Endothelial cell of hepatic sinusoid (primary cell): Measurements from ENCODE around the gene ALDH16A1.
"Not testable (repeated sequence)": the region's sequence is repeated elsewhere in the genome, so short reads cannot be mapped to it uniquely, and the experiment has no call there.

Experiments
- in situ Hi-C: cut with HindIII; loops from 2 replicates; pipeline ENCODE4 v1.10.0; 2017; ENCODE audit warnings: low sequenced_read_pairs

ALDH16A1 gene

GRCh38 chr19:49439836-49440235, 13.2 kb upstream of the ALDH16A1 start:
- in situ Hi-C loops = no loop called here

GRCh38 chr19:49440439-49441209, 12.4 kb upstream of the ALDH16A1 start:
- in situ Hi-C loops = no loop called here

- in situ Hi-C loops = no loop called here
Measured at GRCh38 chr19:49441210-49441959, 11.6 kb upstream of the ALDH16A1 start, which contains the start of gene SLC17A7. SLC17A7 (minus strand) TSS chr19:49441527; CDS start chr19:49441379, 148 bp downstream.

GRCh38 chr19:49441960-49442350, 11.1 kb upstream of the ALDH16A1 start:
- in situ Hi-C loops = no loop called here

- in situ Hi-C loops = no loop called here
Measured at GRCh38 chr19:49442354-49442753, 10.7 kb upstream of the ALDH16A1 start.

- in situ Hi-C loops = no loop called here
Measured at GRCh38 chr19:49442771-49443365, 10.2 kb upstream of the ALDH16A1 start.

GRCh38 chr19:49443366-49444099, 9.5 kb upstream of the ALDH16A1 start:
- in situ Hi-C loops = no loop called here

- in situ Hi-C loops = not testable (repeated sequence)
Measured at GRCh38 chr19:49444100-49444700, 8.8 kb upstream of the ALDH16A1 start.

GRCh38 chr19:49445997-49446396, 7.0 kb upstream of the ALDH16A1 start:
- in situ Hi-C loops = no loop called here

- in situ Hi-C loops = no loop called here
Measured at GRCh38 chr19:49447485-49448431, 5.3 kb upstream of the ALDH16A1 start.

GRCh38 chr19:49448432-49448786, 4.6 kb upstream of the ALDH16A1 start:
- in situ Hi-C loops = no loop called here

- in situ Hi-C loops = no loop called here
Measured at GRCh38 chr19:49450405-49450804, 2.6 kb upstream of the ALDH16A1 start.

GRCh38 chr19:49451430-49452181, 1.4 kb upstream of the ALDH16A1 start, which contains the start of gene PIH1D1:
PIH1D1 (minus strand) TSS chr19:49451814; CDS start chr19:49451574, 240 bp downstream.
- in situ Hi-C loops = no loop called here

- in situ Hi-C loops = no loop called here
Measured at GRCh38 chr19:49453757-49454240, 774 bp downstream of the ALDH16A1 start.

- in situ Hi-C loops = no loop called here
Measured at GRCh38 chr19:49455773-49456172, 2.7 kb downstream of the ALDH16A1 start.

GRCh38 chr19:49456326-49456725, 3.3 kb downstream of the ALDH16A1 start:
- in situ Hi-C loops = no loop called here

GRCh38 chr19:49458567-49458903, 5.5 kb downstream of the ALDH16A1 start:
- in situ Hi-C loops = no loop called here

- in situ Hi-C loops = no loop called here
Measured at GRCh38 chr19:49459388-49459787, 6.4 kb downstream of the ALDH16A1 start.

- in situ Hi-C loops = not testable (repeated sequence)
Measured at GRCh38 chr19:49461130-49461529, 8.1 kb downstream of the ALDH16A1 start.
